GM10847 (cell line): ENCODE data around the gene HIRIP3.

Source experiments
- POLR2A ChIP-seq: IDR thresholded peaks from 2 replicates; pipeline ENCODE4 v1.6.1; 2011; ENCODE audit not compliant: insufficient read length; ENCODE audit errors: extremely low read depth

HIRIP3 gene, protein sequence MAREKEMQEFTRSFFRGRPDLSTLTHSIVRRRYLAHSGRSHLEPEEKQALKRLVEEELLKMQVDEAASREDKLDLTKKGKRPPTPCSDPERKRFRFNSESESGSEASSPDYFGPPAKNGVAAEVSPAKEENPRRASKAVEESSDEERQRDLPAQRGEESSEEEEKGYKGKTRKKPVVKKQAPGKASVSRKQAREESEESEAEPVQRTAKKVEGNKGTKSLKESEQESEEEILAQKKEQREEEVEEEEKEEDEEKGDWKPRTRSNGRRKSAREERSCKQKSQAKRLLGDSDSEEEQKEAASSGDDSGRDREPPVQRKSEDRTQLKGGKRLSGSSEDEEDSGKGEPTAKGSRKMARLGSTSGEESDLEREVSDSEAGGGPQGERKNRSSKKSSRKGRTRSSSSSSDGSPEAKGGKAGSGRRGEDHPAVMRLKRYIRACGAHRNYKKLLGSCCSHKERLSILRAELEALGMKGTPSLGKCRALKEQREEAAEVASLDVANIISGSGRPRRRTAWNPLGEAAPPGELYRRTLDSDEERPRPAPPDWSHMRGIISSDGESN

GRCh38 chr16:29995324-29995910 is at the start of gene HIRIP3:
Gene HIRIP3 (minus strand): TSS chr16:29995617. CDS start chr16:29995605, 12 bp downstream.
- peak; percentile 37 for TF ChIP-seq POLR2A

DNA sequence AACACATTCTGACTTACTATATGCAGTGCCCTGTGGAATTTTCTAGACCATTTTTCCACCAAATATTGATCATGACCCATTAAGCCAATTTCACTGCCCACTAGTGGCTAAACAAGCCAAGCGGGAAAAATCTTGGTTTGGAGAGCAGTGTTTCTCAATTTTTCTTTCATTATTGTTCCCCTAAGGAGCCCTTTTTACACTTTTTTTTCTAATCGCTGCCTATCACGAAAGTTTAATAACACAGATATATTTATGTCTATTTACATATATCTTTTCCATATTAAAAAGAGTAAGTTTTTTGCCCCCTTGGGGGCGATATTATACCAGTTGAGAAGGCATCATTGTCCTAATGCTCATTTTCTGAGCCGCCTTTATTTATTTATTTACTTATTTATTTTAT is 46.4 kb upstream of the HIRIP3 start:
- TF ChIP-seq POLR2A: no peak

- TF ChIP-seq POLR2A: no peak
Measured at GRCh38 chr16:30040221-30040620, 44.8 kb upstream of the HIRIP3 start.

- no peak for TF ChIP-seq POLR2A
Measured at GRCh38 chr16:30033270-30033669, 37.9 kb upstream of the HIRIP3 start.

DNA sequence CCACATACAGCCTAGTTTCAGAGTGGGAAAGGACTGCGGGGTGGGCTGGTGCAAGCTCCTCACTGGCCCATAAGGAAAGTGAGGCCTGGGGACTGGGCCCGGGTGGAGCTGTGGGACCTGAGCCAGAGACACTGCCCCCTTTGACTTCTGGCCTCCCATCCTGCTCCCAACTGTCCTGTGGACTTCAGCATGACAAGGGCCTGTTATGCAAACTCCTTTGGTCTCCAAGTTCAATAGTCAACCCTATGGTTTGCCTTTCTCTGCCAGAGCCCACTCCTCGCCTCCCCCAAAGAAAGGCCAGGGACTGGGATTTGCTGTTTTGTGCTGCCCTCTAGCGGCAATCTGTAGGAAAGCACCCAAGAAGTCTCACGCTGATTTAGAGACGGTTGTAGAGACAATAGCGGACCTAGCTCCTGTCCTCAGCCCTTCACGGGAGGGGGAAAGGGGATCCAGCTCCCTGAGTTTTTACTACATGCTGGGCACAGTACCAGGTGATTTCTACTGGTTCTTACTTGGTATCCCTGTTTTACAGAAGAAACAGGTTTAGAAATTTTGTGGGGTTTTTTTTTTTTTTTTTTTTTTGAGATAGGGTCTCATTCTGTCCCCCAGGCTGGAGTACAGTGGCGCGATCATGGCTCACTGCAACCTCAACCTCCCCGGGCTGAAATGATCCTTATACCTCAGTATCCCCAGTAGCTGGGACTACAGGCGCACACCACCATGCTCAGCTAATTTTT is 36.8 kb upstream of the HIRIP3 start:
- TF ChIP-seq POLR2A: no peak

DNA sequence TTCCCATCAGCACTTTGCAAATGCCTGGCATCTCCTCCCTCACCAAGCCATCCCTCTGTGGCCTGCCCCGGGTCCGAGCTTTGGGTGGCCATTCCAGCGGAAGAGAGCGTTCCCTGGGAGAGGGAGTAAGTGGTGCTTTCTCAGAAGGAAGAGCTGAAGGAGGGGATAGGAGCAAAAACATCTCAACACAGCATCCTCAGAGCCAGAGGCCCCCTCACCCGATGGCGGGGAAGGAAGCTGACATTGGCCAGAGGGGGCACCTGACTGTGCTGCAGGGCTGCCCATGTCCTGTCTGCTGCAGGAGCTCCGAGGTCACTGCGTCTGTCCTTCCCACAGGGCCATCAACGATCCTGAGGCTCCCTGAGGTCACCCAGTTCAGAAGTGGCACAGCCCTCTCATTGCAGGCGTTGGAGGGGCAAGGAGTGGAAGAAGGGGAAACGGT is 36.1 kb upstream of the HIRIP3 start:
- TF ChIP-seq POLR2A: no peak

DNA sequence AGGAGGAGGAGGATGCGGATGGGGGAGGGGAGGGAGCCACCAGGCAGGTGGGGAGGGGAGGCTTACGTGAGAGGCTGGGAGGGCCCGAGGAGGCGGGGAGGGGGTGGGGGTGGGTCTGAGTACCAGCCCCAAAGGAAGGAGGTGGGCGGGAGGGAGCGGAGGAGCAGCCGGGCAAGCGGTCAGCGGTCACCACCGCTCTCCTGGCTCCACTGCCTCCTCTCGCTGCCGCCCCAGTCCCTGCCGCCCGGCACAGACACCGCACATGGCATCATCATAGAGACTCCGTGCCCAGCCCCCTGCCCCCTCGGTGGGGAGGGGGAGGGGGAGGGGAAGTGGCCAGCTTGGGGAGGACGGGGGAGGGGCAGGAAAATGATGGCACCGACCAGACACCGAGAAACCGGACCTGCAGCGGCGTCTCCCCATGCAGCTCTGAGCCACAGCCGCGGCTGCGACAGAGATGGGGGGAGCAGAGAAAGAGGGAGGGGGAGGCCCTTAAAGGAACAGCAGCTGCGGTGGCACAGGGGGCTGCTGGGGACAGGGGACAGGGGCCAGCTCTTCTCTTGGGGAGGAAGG is 35.5 kb upstream of the HIRIP3 start, which contains the start of gene TLCD3B:
Gene TLCD3B (minus strand): TSS at position 431 of the 573 bp plus-strand sequence. CDS start 744 bp downstream, outside the sequence.
- TF ChIP-seq POLR2A: no peak

GRCh38 chr16:30030011-30030685 is 34.7 kb upstream of the HIRIP3 start:
- TF ChIP-seq POLR2A: no peak

GRCh38 chr16:30028438-30029076 is 33.1 kb upstream of the HIRIP3 start:
- no peak for TF ChIP-seq POLR2A

- TF ChIP-seq POLR2A: no peak
Measured at GRCh38 chr16:30027588-30028437, 32.4 kb upstream of the HIRIP3 start.

- TF ChIP-seq POLR2A: no peak
Measured at GRCh38 chr16:30026449-30026848, 31.0 kb upstream of the HIRIP3 start.

DNA sequence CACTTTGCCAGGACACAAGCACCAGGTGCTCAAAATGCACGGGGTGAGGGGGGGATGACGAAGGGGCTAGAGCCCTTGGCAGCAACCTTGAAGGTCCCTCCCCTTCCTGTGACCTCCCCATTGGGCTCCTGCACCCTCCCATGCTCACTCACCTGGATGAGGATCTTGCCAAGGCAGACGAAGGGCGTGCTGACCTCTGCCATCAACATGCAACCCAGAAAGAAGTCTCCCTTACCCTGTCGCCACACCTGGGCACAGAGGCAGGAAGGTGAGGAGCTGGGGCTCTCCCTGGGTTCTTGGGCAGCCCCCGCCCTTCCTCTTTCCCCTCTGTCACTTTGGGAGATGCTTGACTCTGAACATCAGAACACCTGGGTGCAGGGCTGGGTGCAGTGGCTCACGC is 30.2 kb upstream of the HIRIP3 start:
- no peak for TF ChIP-seq POLR2A

GRCh38 chr16:30025156-30025555 is 29.7 kb upstream of the HIRIP3 start:
- no peak for TF ChIP-seq POLR2A
